Uterus (tissue), 4 donors: ENCODE results near the gene NHP2. TPM values are rescaled to one million over a fixed set of nuclear protein-coding genes. Genes with fewer than 3 reads are reported as not detected.
"Not testable (repeated sequence)": the region's sequence is repeated elsewhere in the genome, so short reads cannot be mapped to it uniquely, and the experiment has no call there.

Source experiments
- DNase-seq, 2 donors: peaks; one replicate each; pipeline ENCODE4 v3.0.0-alpha.2; 2019 to 2020
- H3K27ac ChIP-seq, 2 donors: fragments of 200-600 bp; sonication (generic); 1 replicate in 1 of 2; 2 replicates in 1 of 2; pipeline ENCODE4 v1.5.1; 2016 to 2018
- H3K27me3 ChIP-seq, 2 donors: fragments of 200-600 bp; sonication (generic); one replicate each; pipeline ENCODE4 v1.5.1; 2018 to 2019; ENCODE audit warnings: control low read depth in 1 of 2
- H3K36me3 ChIP-seq, 2 donors: fragments of 200-600 bp; sonication (generic); one replicate each; pipeline ENCODE4 v1.5.1; 2019; ENCODE audit warnings: control low read depth in 1 of 2
- H3K4me1 ChIP-seq, 2 donors: fragments of 200-600 bp; sonication (generic); one replicate each; pipeline ENCODE4 v1.5.1; 2018 to 2019; ENCODE audit warnings: control low read depth in 1 of 2
- H3K4me3 ChIP-seq, 2 donors: fragments of 200-600 bp; sonication (generic); 1 replicate in 1 of 2; 2 replicates in 1 of 2; pipeline ENCODE4 v1.5.1; 2018 to 2019; ENCODE audit warnings: mild to moderate bottlenecking in 1 of 2
- H3K9me3 ChIP-seq, 2 donors: fragments of 200-600 bp; sonication (generic); one replicate each; pipeline ENCODE4 v1.5.1; 2019; ENCODE audit warnings: control low read depth in 1 of 2
- CTCF ChIP-seq, 4 experiments: fragments of 200-600 bp in 2 of 4; fragments of 450-650 bp in 2 of 4; sonication (generic) in 2 of 4; IDR thresholded peaks; one replicate each; pipeline ENCODE4 v1.5.1; 2016 to 2019; ENCODE audit warnings: antibody characterized with exemption in 4 of 4, mild to moderate bottlenecking in 2 of 4, moderate library complexity in 1 of 4
- POLR2A ChIP-seq, 2 donors: fragments of 450-650 bp; IDR thresholded peaks; one replicate each; pipeline ENCODE4 v1.6.1; 2016; ENCODE audit warnings: antibody characterized with exemption in 2 of 2, mild to moderate bottlenecking in 1 of 2, moderate library complexity in 1 of 2
- intact Hi-C: fragments of 100-400 bp; cut with DNase I; formaldehyde crosslinking; loops from one replicate; pipeline ENCODE4 v1.15.1; 2023; ENCODE audit warnings: low total_unique reads
- total RNA-seq, 4 donors: library from RNA; depleted of rRNA in 3 of 4; stranded (reverse); fragments of >200 nt in 3 of 4; gene quantifications; one replicate each; pipeline versions ENCODE4 v1.1.0 to v1.2.4, GENCODE V29; 2014 to 2023
- donor health status: DM: yes; HTN: yes; CAD: no.

NHP2 gene
- total RNA-seq, 4 donors from 2014 or later: 83.4 to 180 (median 147) TPM

GRCh38 chr5:178137991-178138390 lies 15.7 kb downstream of the NHP2 start:
- H3K4me3 ChIP-seq: no peak overlapping the region
- H3K27me3 ChIP-seq: no peaks in the 10 kb centered on the region
- intact Hi-C loops: no loop called here
- no peak overlapping the region for H3K27ac ChIP-seq
- H3K4me1 ChIP-seq: no peaks in the 10 kb centered on the region
- TF ChIP-seq POLR2A (IDR thresholded peaks at IDR 0.05): no peak
- no peak for TF ChIP-seq CTCF (IDR thresholded peaks at IDR 0.05)
- no peaks in the 10 kb centered on the region for H3K36me3 ChIP-seq
- no peaks in the 10 kb centered on the region for H3K9me3 ChIP-seq
- no peak for DNase-seq

GRCh38 chr5:178136990-178137389 lies 16.7 kb downstream of the NHP2 start:
- no peak for DNase-seq
- TF ChIP-seq CTCF (IDR thresholded peaks at IDR 0.05): no peak
- TF ChIP-seq POLR2A (IDR thresholded peaks at IDR 0.05): no peak
- H3K4me3 ChIP-seq: no peak overlapping the region
- no peaks in the 10 kb centered on the region for H3K9me3 ChIP-seq
- H3K4me1 ChIP-seq: peaks cover 0 to 4% of the 10 kb centered on the region in 2 donors
- no peaks in the 10 kb centered on the region for H3K27me3 ChIP-seq
- intact Hi-C loops: no loop called here
- H3K27ac ChIP-seq: no peak overlapping the region
- H3K36me3 ChIP-seq: no peaks in the 10 kb centered on the region

- no peaks in the 10 kb centered on the region for H3K27me3 ChIP-seq
- H3K36me3 ChIP-seq: no peaks in the 10 kb centered on the region
- peak overlapping the region; percentile 55 to 79 for H3K4me3 ChIP-seq
- TF ChIP-seq CTCF (IDR thresholded peaks at IDR 0.05) (no peak), POLR2A (IDR thresholded peaks at IDR 0.05) (no peak)
- intact Hi-C loops: no loop called here
- H3K27ac ChIP-seq: peak overlapping the region; percentile 74 to 96
- no peaks in the 10 kb centered on the region for H3K9me3 ChIP-seq
- H3K4me1 ChIP-seq: peaks cover 0 to 8% of the 10 kb centered on the region in 2 donors
- no peak for DNase-seq
Observed at GRCh38 chr5:178131446-178131996, 22.2 kb downstream of the NHP2 start.

GRCh38 chr5:178130576-178131445 lies 22.9 kb downstream of the NHP2 start, which contains the start of gene RMND5B:
TSS of gene RMND5B (plus strand) at chr5:178131014. CDS start at chr5:178138120, 7,106 bp downstream.
- peak in 2 of 4 experiments; percentile 8 to 11 for TF ChIP-seq CTCF (IDR thresholded peaks at IDR 0.05)
- peak; percentile 51 to 77 for TF ChIP-seq POLR2A (IDR thresholded peaks at IDR 0.05)
- peaks cover 0 to 8% of the 10 kb centered on the region in 2 donors for H3K4me1 ChIP-seq
- H3K27ac ChIP-seq: peak within 1 kb of the TSS; percentile 74 to 96
- H3K27me3 ChIP-seq: no peaks in the 10 kb centered on the region
- no peaks in the 10 kb centered on the region for H3K9me3 ChIP-seq
- no peaks in the 10 kb centered on the region for H3K36me3 ChIP-seq
- DNase-seq: peak; percentile 74 to 87
- intact Hi-C loops: no loop called here
- H3K4me3 ChIP-seq: peak within 1 kb of the TSS; percentile 55 to 79

GRCh38 chr5:178130234-178130575 lies 23.5 kb downstream of the NHP2 start:
- H3K36me3 ChIP-seq, H3K4me1 ChIP-seq, DNase-seq, intact Hi-C loops, H3K27me3 ChIP-seq, H3K9me3 ChIP-seq: not testable (repeated sequence)
- H3K4me3 ChIP-seq: peak overlapping the region; percentile 55 to 79
- H3K27ac ChIP-seq: peak overlapping the region; percentile 74 to 96
